B cell (primary cell): ENCODE results near the gene CRIM1. TPM values are rescaled to one million over a fixed set of nuclear protein-coding genes. Genes with fewer than 3 reads are reported as not detected.

ENCODE experiments used
- ATAC-seq: fragments of 200-7000 bp; cut with Tn5 transposase; one replicate; pipeline ENCODE4 v1.10.0; 2021; ENCODE audit warnings: low read depth, mild to moderate bottlenecking, moderate number of reproducible peaks, moderate library complexity
- CTCF ChIA-PET: fragments of 350-600 bp; sonication (Branson Sonifier 250); formaldehyde crosslinking; loops from one replicate; lab custom pipeline; 2021; ENCODE audit warnings: antibody characterized with exemption, inconsistent platforms; lab: Charles Lee
- POLR2A ChIA-PET: fragments of 350-600 bp; sonication (Branson Sonifier 250); formaldehyde crosslinking; loops from one replicate; lab custom pipeline; 2021; ENCODE audit warnings: antibody characterized with exemption; lab: Charles Lee
- DNase-seq: peaks from one replicate; pipeline ENCODE4 v3.0.0; 2013
- H2AFZ ChIP-seq: 2 replicates; pipeline ENCODE4 v1.6.1; 2012; ENCODE audit warnings: mild to moderate bottlenecking, low read depth, low read length; ENCODE audit not compliant: insufficient read depth, poor library complexity, severe bottlenecking
- H3K27ac ChIP-seq, 2 donors: 1 replicate in 1 of 2; 2 replicates in 1 of 2; pipeline ENCODE4 v1.5.1; 2012 to 2013; ENCODE audit warnings: low read length in 2 of 2, mild to moderate bottlenecking in 2 of 2, moderate library complexity in 1 of 2
- H3K27me3 ChIP-seq, 4 experiments: fragments of 200-600 bp in 1 of 4; sonication (generic) in 1 of 4; replicated peaks in 1 of 4; 1 replicate in 2 of 4; 2 replicates in 2 of 4; pipeline versions ENCODE4 v1.6.1 to v1.7.0; 2013 to 2016; ENCODE audit warnings: low read length in 3 of 4, mild to moderate bottlenecking in 2 of 4, mixed read lengths in 1 of 4, moderate library complexity in 1 of 4; ENCODE audit not compliant: insufficient read depth in 4 of 4, control insufficient read depth in 3 of 4; ENCODE audit errors: control extremely low read depth in 1 of 4
- H3K36me3 ChIP-seq, 2 experiments: replicated peaks in 1 of 2; 1 replicate in 1 of 2; 2 replicates in 1 of 2; pipeline versions ENCODE4 v1.6.1 to v1.7.1; 2013; ENCODE audit warnings: low read length in 1 of 2; ENCODE audit not compliant: insufficient read depth in 2 of 2, control insufficient read depth in 1 of 2; ENCODE audit errors: control extremely low read depth in 1 of 2, extremely low read depth in 1 of 2
- H3K4me1 ChIP-seq, 2 donors: fragments of 200-600 bp in 1 of 2; sonication (generic) in 1 of 2; 1 replicate in 1 of 2; 2 replicates in 1 of 2; pipeline versions ENCODE4 v1.5.1 to v1.6.1; 2013 to 2017; ENCODE audit warnings: low read length in 2 of 2; ENCODE audit not compliant: control insufficient read depth in 2 of 2, insufficient read depth in 2 of 2
- H3K4me2 ChIP-seq: replicated peaks from 2 replicates; pipeline ENCODE3; 2012; ENCODE audit warnings: mild to moderate bottlenecking, low read depth, low read length; ENCODE audit not compliant: poor library complexity, severe bottlenecking
- H3K4me3 ChIP-seq, 5 experiments: fragments of 200-600 bp in 1 of 5; sonication (generic) in 1 of 5; 1 replicate in 3 of 5; 2 replicates in 2 of 5; pipeline versions ENCODE4 v1.5.1 to v1.7.0; 2011 to 2016; ENCODE audit warnings: low read length in 4 of 5, mild to moderate bottlenecking in 4 of 5, low read depth in 2 of 5, control low read depth in 1 of 5, moderate library complexity in 1 of 5; ENCODE audit not compliant: insufficient read depth in 1 of 5; ENCODE audit errors: control extremely low read depth in 1 of 5, extremely low read depth in 1 of 5
- H3K79me2 ChIP-seq: fragments of 200-600 bp; sonication (generic); one replicate; pipeline ENCODE4 v1.6.0; 2016; ENCODE audit warnings: low read length; ENCODE audit not compliant: control insufficient read depth, insufficient read depth
- H3K9ac ChIP-seq: fragments of 200-600 bp; sonication (generic); 2 replicates; pipeline ENCODE4 v1.6.1; 2017; ENCODE audit warnings: mild to moderate bottlenecking, low read length, moderate library complexity
- H3K9me3 ChIP-seq, 3 donors: one replicate each; pipeline versions ENCODE4 v1.6.1 to v1.7.1; 2013; ENCODE audit warnings: low read length in 2 of 3; ENCODE audit not compliant: control insufficient read depth in 2 of 3, insufficient read depth in 1 of 3; ENCODE audit errors: control extremely low read depth in 1 of 3
- H4K20me1 ChIP-seq: 2 replicates; pipeline ENCODE4 v1.6.0; 2012; ENCODE audit warnings: mild to moderate bottlenecking, low read length; ENCODE audit not compliant: insufficient read depth, control insufficient read depth, poor library complexity, severe bottlenecking
- H3K27ac Mint-ChIP-seq: one replicate; pipeline ENCODE4 v1.8.0; 2021; ENCODE audit warnings: mixed read lengths
- H3K27me3 Mint-ChIP-seq: one replicate; pipeline ENCODE4 v1.8.0; 2021; ENCODE audit warnings: mixed read lengths
- H3K4me1 Mint-ChIP-seq: one replicate; pipeline ENCODE4 v1.8.0; 2021; ENCODE audit warnings: mixed read lengths
- H3K4me3 Mint-ChIP-seq: one replicate; pipeline ENCODE4 v1.8.0; 2021; ENCODE audit warnings: mixed read lengths
- H3K9me3 Mint-ChIP-seq: one replicate; pipeline ENCODE4 v1.8.0; 2022; ENCODE audit warnings: mixed read lengths; ENCODE audit not compliant: insufficient read depth
- EZH2 ChIP-seq: IDR thresholded peaks from 2 replicates; pipeline ENCODE4 v1.6.1; 2012; ENCODE audit warnings: borderline replicate concordance, low read depth, mild to moderate bottlenecking, moderate library complexity, low read length; ENCODE audit not compliant: insufficient read depth, poor library complexity, severe bottlenecking
- WGBS: methylation state at CpG from one replicate; pipeline ENCODE4 v1.1.5; 2013; ENCODE audit warnings: missing lambda C conversion rate; ENCODE audit not compliant: insufficient coverage; 5-methylcytosine and 5-hydroxymethylcytosine counted together
- intact Hi-C: fragments of 100-400 bp; cut with micrococcal nuclease; formaldehyde crosslinking; loops from one replicate; pipeline ENCODE4 v1.10.0; 2022
- polyA plus RNA-seq: library from polyadenylated mRNA; depleted of rRNA; stranded (reverse); fragments of >200 nt; gene quantifications from 2 replicates; pipeline ENCODE4 v1.2.3, GENCODE V29; 2012
- total RNA-seq, 2 donors: library from RNA; stranded (reverse); fragments of 120-200 nt in 1 of 2; gene quantifications; 1 replicate in 1 of 2; 2 replicates in 1 of 2; pipeline versions ENCODE4 v1.2.3 to v1.2.4, GENCODE V29; 2013 to 2022
- TF ChIP-seq, protein P1 (sequence below): fragments of 200-600 bp; IDR thresholded peaks from one replicate; pipeline ENCODE4 v1.8.0; 2022; ENCODE audit warnings: antibody characterized with exemption, mild to moderate bottlenecking

The CRIM1 gene
- total and polyA plus RNA-seq, 2 donors (not counting 1 experiment from before 2014, with no cell fraction given) = 1.3 to 5.0 TPM

DNA sequence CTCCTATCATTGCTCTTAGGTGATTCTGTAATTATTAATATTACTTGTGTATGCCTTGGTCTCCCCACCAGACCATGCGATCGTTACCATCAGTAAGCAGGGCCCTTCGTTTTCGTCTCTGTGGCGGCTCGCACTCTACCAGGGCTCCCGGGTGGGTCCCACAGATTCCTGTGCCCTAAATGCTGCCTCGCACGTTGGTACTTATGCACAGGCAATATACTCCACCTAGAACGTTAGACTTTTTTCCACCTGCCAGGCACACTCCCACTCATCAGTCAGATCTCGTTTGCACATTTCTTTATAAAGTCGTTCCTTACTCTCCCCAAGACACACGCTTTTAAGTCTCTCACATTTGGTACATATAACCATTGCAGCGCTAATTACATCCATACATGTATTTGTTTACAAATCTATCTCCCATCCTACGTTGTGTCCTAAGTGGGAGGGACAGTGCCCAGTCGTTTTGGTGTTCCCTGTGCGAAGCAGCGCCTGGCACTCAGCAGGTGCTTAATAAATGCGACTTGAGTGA is 241.5 kb downstream of the CRIM1 start:
- ChIA-PET CTCF (no interaction called here), POLR2A (no interaction called here)
- WGBS = 40% methylated on average over 16 of the region's 19 CpGs
- peak overlapping the region; percentile 96 for H3K4me3 Mint-ChIP-seq
- Histone ChIP-seq H3K4me3 (peak overlapping the region; percentile 41 to 77 (median 71)), H3K4me2 (peak overlapping the region; percentile 73), H4K20me1 (peaks cover 15% of the 10 kb centered on the region), H3K79me2 (peaks cover 35% of the 10 kb centered on the region), H3K27me3 (no peaks in the 10 kb centered on the region), H3K4me1 (peaks cover 11 to 18% of the 10 kb centered on the region in 2 donors), H3K9me3 (no peaks in the 10 kb centered on the region), H3K36me3 (peaks cover 0 to 2% of the 10 kb centered on the region in 2 experiments), H3K27ac (peak overlapping the region in 1 of 2 donors; percentile 22), H3K9ac (peak overlapping the region; percentile 80), H2AFZ (peak overlapping the region; percentile 88)
- intact Hi-C loops = loop anchor here (5.0 kb wide), 1 partner anchor 1780 kb away; the partner anchor contains the start of gene ATL2
- peak overlapping the region; percentile 91 for H3K27ac Mint-ChIP-seq
- H3K27me3 Mint-ChIP-seq = no peaks in the 10 kb centered on the region
- ATAC-seq = no peak
- peaks cover 35% of the 10 kb centered on the region for H3K4me1 Mint-ChIP-seq
- TF ChIP-seq, protein P1, sequence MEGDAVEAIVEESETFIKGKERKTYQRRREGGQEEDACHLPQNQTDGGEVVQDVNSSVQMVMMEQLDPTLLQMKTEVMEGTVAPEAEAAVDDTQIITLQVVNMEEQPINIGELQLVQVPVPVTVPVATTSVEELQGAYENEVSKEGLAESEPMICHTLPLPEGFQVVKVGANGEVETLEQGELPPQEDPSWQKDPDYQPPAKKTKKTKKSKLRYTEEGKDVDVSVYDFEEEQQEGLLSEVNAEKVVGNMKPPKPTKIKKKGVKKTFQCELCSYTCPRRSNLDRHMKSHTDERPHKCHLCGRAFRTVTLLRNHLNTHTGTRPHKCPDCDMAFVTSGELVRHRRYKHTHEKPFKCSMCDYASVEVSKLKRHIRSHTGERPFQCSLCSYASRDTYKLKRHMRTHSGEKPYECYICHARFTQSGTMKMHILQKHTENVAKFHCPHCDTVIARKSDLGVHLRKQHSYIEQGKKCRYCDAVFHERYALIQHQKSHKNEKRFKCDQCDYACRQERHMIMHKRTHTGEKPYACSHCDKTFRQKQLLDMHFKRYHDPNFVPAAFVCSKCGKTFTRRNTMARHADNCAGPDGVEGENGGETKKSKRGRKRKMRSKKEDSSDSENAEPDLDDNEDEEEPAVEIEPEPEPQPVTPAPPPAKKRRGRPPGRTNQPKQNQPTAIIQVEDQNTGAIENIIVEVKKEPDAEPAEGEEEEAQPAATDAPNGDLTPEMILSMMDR = no peak
- TF ChIP-seq EZH2 = no peak
- no peak for DNase-seq
- H3K9me3 Mint-ChIP-seq = no peaks in the 10 kb centered on the region
